ENCODE results near the gene SYS1.

SYS1 gene

GRCh38 chr20:45400346-45401031, 37.5 kb downstream of the SYS1 start:
- DNase-seq (ENCODE audit: extremely low spot score), result no peak
- ChIA-PET CTCF (interaction anchor here (2.9 kb wide), 1 partner anchor 27 kb away, joined by 12 read pairs; no protein-coding TSS in a partner anchor), POLR2A (no interaction called here)
- no peak for TF ChIP-seq CTCF (IDR thresholded peaks at IDR 0.05; ENCODE audit: control extremely low read depth, extremely low read depth, low read depth, missing control alignments)

- POLR2A ChIA-PET, result no interaction called here
- CTCF ChIA-PET, result interaction anchor here (0.6 to 1.4 kb wide), 4 partner anchors 30 to 47 kb away, joined by 3 to 4 read pairs (median 3); no protein-coding TSS in a partner anchor
- TF ChIP-seq CTCF (IDR thresholded peaks at IDR 0.05; ENCODE audit: control extremely low read depth, extremely low read depth, low read depth, missing control alignments), result no peak
- DNase-seq (ENCODE audit: extremely low spot score), result no peak
Measured at GRCh38 chr20:45402946-45403345, 40.0 kb downstream of the SYS1 start.

- ChIA-PET CTCF (interaction anchor here (0.9 to 4.4 kb wide), 5 partner anchors 12 to 82 kb away, joined by 3 to 33 read pairs (median 8); partner anchors contain the start of gene PIGT), POLR2A (no interaction called here)
- no peak for DNase-seq (ENCODE audit: extremely low spot score)
- no peak for TF ChIP-seq CTCF (IDR thresholded peaks at IDR 0.05; ENCODE audit: control extremely low read depth, extremely low read depth, low read depth, missing control alignments)
Measured at GRCh38 chr20:45404438-45404837, 41.5 kb downstream of the SYS1 start.

GRCh38 chr20:45405571-45406259, 42.8 kb downstream of the SYS1 start:
- ChIA-PET CTCF (interaction anchor here (0.7 to 4.4 kb wide), 3 partner anchors 31 to 37 kb away, joined by 3 to 33 read pairs (median 6); no protein-coding TSS in a partner anchor), POLR2A (no interaction called here)
- TF ChIP-seq CTCF (IDR thresholded peaks at IDR 0.05; ENCODE audit: control extremely low read depth, extremely low read depth, low read depth, missing control alignments), result no peak
- peak; percentile 22 for DNase-seq (ENCODE audit: extremely low spot score)

GRCh38 chr20:45406260-45407066, 43.5 kb downstream of the SYS1 start:
- ChIA-PET POLR2A (no interaction called here), CTCF (interaction anchor here (0.9 to 4.4 kb wide), 8 partner anchors 9 to 87 kb away, joined by 3 to 33 read pairs (median 5); partner anchors contain the start of genes PIGT and SYS1)
- peak; percentile 46 for DNase-seq (ENCODE audit: extremely low spot score)
- no peak for TF ChIP-seq CTCF (IDR thresholded peaks at IDR 0.05; ENCODE audit: control extremely low read depth, extremely low read depth, low read depth, missing control alignments)
